Vagina (tissue), 2 donors: ENCODE data around the gene KIAA1549. TPM values are rescaled to one million over a fixed set of nuclear protein-coding genes. Genes with fewer than 3 reads are reported as not detected.

ENCODE experiments used
- DNase-seq, 2 donors: peaks; one replicate each; pipeline ENCODE4 v3.0.0-alpha.2; 2017; ENCODE audit errors: extremely low spot score in 2 of 2
- H3K27ac ChIP-seq: fragments of 200-600 bp; sonication (generic); one replicate; pipeline ENCODE4 v1.5.1; 2019
- H3K27me3 ChIP-seq: fragments of 200-600 bp; sonication (generic); one replicate; pipeline ENCODE4 v1.5.1; 2019
- H3K36me3 ChIP-seq, 2 donors: fragments of 200-600 bp; sonication (generic); one replicate each; pipeline ENCODE4 v1.5.1; 2017 to 2019
- H3K4me1 ChIP-seq: fragments of 200-600 bp; sonication (generic); one replicate; pipeline ENCODE4 v1.5.1; 2019
- H3K4me3 ChIP-seq, 2 donors: fragments of 200-600 bp; sonication (generic); 1 replicate in 1 of 2; 2 replicates in 1 of 2; pipeline ENCODE4 v1.5.1; 2016 to 2019
- H3K9me3 ChIP-seq: fragments of 200-600 bp; sonication (generic); one replicate; pipeline ENCODE4 v1.5.1; 2019
- POLR2A ChIP-seq, 2 donors: fragments of 450-650 bp; IDR thresholded peaks; one replicate each; pipeline ENCODE4 v1.6.1; 2017; ENCODE audit warnings: antibody characterized with exemption in 2 of 2, mild to moderate bottlenecking in 2 of 2, moderate library complexity in 2 of 2
- POLR2AphosphoS5 ChIP-seq, 2 donors: sonication (generic); formaldehyde crosslinking; IDR thresholded peaks; one replicate each; pipeline ENCODE4 v1.9.0; 2017; ENCODE audit warnings: antibody characterized with exemption in 2 of 2, mild to moderate bottlenecking in 2 of 2, low read depth in 1 of 2; ENCODE audit not compliant: insufficient read depth in 1 of 2
- intact Hi-C: fragments of 100-400 bp; cut with DNase I; formaldehyde crosslinking; loops from one replicate; pipeline ENCODE4 v1.15.1; 2023
- total RNA-seq: library from RNA; depleted of rRNA; stranded (reverse); fragments of >200 nt; gene quantifications from one replicate; pipeline ENCODE4 v1.2.3, GENCODE V29; 2016
- TF ChIP-seq, protein P1 (sequence below), 3 experiments: fragments of 450-650 bp in 2 of 3; fragments of 200-600 bp in 1 of 3; sonication (generic) in 1 of 3; IDR thresholded peaks; one replicate each; pipeline ENCODE4 v1.5.1; 2017 to 2019; ENCODE audit warnings: antibody characterized with exemption in 3 of 3, mild to moderate bottlenecking in 2 of 3, moderate library complexity in 2 of 3

Gene KIAA1549
- total RNA-seq, 1 donor from 2014 or later = 2.9 TPM

DNA sequence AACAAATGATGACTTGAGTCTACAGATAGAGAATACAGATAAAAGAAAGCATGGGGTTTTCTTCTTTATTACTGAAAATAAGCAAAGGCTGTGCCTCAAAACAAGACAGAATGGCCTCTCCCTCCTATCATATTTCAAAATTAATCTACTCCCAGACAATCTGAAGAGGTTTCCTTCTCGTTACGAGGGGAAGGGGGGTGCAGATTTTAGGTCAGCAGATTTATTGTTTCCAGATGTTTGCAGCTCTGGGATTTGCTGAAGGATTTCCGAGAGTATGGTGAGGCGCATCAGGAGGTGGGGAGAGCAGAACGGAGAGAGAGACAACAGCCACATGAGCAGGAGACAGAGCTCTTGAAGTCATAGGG lies 89.8 kb downstream of the KIAA1549 start:
- H3K4me1 ChIP-seq = no peaks in the 10 kb centered on the region
- H3K27ac ChIP-seq = peak overlapping the region; percentile 14
- intact Hi-C loops = no loop called here
- no peaks in the 10 kb centered on the region for H3K9me3 ChIP-seq
- TF ChIP-seq POLR2AphosphoS5 (IDR thresholded peaks at IDR 0.05; ENCODE audit: insufficient read depth in 1 of 2, low read depth in 1 of 2) (no peak), POLR2A (IDR thresholded peaks at IDR 0.05) (no peak)
- TF ChIP-seq, protein P1, sequence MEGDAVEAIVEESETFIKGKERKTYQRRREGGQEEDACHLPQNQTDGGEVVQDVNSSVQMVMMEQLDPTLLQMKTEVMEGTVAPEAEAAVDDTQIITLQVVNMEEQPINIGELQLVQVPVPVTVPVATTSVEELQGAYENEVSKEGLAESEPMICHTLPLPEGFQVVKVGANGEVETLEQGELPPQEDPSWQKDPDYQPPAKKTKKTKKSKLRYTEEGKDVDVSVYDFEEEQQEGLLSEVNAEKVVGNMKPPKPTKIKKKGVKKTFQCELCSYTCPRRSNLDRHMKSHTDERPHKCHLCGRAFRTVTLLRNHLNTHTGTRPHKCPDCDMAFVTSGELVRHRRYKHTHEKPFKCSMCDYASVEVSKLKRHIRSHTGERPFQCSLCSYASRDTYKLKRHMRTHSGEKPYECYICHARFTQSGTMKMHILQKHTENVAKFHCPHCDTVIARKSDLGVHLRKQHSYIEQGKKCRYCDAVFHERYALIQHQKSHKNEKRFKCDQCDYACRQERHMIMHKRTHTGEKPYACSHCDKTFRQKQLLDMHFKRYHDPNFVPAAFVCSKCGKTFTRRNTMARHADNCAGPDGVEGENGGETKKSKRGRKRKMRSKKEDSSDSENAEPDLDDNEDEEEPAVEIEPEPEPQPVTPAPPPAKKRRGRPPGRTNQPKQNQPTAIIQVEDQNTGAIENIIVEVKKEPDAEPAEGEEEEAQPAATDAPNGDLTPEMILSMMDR (IDR thresholded peaks at IDR 0.05) = no peak
- H3K36me3 ChIP-seq = no peaks in the 10 kb centered on the region
- DNase-seq = no peak
- no peaks in the 10 kb centered on the region for H3K27me3 ChIP-seq
- H3K4me3 ChIP-seq = peak overlapping the region in 1 of 2 donors; percentile 28

DNA sequence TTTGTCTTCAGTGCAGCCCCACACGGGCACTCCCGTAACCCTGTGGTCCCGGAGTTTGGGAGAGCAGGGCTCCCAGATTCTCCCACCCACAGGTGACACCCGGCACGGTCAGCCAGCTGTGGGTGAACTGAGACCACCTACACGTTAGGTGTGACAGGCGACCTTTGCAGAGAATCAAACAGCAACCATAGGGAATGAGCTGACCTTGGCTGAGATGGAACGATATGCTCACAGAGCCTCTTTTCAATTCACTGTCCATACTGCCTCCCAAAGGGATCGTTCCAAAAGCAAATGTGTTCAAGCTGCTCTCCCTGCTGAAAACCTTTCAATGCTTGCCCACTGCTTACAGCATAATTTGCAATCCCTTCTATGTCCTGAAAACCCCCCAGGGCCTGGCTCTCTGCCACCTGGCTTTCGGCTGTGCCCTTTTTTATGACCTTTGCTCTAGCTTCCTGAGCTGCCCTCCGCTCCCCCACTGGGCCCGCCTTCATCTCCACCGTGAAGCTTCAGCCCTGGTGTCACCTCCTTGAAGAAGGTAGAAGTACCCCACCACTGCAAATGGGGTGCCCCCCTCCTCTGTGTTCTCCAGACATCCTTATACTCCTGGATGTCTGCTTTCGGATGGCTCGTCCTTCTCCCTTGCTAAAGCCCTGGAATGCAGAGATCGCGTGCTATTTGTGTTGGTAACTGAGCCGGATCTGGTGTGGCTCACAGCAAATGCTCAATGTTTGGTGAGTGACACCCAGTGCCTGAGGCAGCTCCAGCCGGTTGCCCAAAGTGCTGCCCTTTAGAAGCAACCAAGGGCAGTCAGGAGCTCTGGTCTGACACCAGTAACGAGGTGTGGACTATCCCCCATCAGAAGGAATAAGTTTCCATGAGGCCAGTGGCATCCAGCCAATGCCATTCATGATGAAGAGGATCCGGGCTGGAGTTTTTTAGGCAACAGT lies 90.4 kb downstream of the KIAA1549 start:
- peak overlapping the region in 1 of 2 donors; percentile 28 for H3K4me3 ChIP-seq
- no peak for DNase-seq
- no peaks in the 10 kb centered on the region for H3K36me3 ChIP-seq
- TF ChIP-seq POLR2AphosphoS5 (IDR thresholded peaks at IDR 0.05; ENCODE audit: insufficient read depth in 1 of 2, low read depth in 1 of 2) (no peak), POLR2A (IDR thresholded peaks at IDR 0.05) (no peak)
- TF ChIP-seq, protein P1 (IDR thresholded peaks at IDR 0.05) = no peak
- H3K4me1 ChIP-seq = no peaks in the 10 kb centered on the region
- intact Hi-C loops = no loop called here
- no peaks in the 10 kb centered on the region for H3K27me3 ChIP-seq
- H3K27ac ChIP-seq = peak overlapping the region; percentile 14
- H3K9me3 ChIP-seq = no peaks in the 10 kb centered on the region

DNA sequence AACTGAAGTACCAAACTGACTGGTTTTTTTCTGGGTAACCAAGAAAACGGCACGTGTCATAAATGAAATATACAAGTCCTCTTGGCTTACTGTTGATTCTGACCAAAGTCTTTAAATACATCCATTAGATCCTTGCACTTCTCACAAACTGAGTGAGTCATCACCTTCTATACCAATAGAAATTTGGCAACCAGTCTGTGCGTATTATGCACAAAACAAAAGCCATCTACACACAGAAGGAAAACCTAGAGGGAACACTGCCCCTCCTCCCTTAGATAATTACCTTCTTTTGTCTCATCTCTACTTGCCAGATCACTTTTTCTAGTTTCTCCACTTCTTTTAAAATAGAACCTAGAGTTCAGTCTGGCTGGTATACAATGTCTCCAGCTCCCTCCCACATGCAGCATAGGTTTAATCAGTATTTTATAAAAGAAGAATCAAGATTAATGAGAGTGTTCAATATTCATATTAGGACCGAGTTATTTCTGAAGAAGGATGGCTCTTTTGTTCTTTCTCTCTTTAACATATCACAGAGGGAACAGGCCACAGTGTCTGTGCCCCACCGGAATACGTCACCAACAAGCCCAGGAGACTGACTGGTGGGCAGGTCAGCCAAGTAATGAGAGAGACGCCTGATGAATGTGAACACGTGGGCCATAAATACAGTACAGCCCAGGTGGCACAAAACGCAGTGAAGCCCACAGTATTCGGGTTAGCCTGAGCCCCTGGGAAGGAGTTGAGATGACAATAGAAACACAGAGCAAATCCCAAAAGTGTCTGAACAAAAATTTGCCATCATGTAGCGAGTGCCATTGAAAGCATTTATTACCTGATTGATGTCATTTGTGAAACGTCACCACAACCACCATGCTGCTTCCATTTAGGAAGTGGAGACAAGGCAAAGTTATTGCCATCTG lies 91.3 kb downstream of the KIAA1549 start:
- H3K36me3 ChIP-seq = no peaks in the 10 kb centered on the region
- H3K27ac ChIP-seq = no peak overlapping the region
- H3K4me3 ChIP-seq = no peak overlapping the region
- intact Hi-C loops = no loop called here
- H3K27me3 ChIP-seq = no peaks in the 10 kb centered on the region
- DNase-seq = no peak
- TF ChIP-seq, protein P1 (IDR thresholded peaks at IDR 0.05) = no peak
- TF ChIP-seq POLR2AphosphoS5 (IDR thresholded peaks at IDR 0.05; ENCODE audit: insufficient read depth in 1 of 2, low read depth in 1 of 2) (no peak), POLR2A (IDR thresholded peaks at IDR 0.05) (no peak)
- no peaks in the 10 kb centered on the region for H3K9me3 ChIP-seq
- H3K4me1 ChIP-seq = no peaks in the 10 kb centered on the region

DNA sequence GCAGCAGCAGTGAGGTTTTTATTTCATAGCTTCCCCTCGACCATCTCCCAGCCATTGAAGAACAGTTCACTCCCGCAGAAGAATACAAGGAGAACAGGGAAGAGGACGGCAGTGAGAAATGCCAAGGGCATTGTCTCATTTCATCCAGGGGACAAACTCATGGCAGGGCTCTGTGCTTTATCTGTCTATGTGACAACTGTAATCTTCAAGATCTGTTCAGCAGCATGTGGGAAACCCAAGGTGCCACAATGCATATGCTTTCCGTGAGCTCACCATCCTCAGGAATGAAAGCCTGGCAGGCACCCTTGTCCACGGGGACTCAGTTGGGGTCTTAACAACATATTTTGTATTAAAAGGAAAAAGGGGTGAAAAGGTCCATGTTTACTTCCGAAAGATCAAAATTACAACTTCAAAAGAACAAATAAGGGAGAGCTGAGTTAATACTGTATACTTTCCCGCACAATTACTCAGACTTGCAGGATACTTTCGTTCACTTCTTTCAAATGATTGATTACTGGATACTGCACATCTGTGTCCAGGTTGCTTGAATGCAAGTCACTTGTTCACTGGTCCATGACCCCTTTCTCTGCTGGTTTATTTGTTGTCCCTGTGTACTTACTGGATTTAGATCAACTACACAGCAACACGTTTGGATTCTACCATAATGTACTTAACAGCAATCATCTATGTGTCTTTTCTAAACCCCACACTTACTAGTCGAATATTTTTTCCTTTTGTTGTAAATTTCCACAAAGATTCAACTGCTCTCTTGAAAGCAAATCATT lies 93.1 kb downstream of the KIAA1549 start:
- H3K36me3 ChIP-seq = no peaks in the 10 kb centered on the region
- no peak overlapping the region for H3K27ac ChIP-seq
- no peaks in the 10 kb centered on the region for H3K4me1 ChIP-seq
- H3K27me3 ChIP-seq = no peaks in the 10 kb centered on the region
- TF ChIP-seq POLR2A (IDR thresholded peaks at IDR 0.05) = no peak
- no peak for TF ChIP-seq POLR2AphosphoS5 (IDR thresholded peaks at IDR 0.05; ENCODE audit: insufficient read depth in 1 of 2, low read depth in 1 of 2)
- TF ChIP-seq, protein P1 (IDR thresholded peaks at IDR 0.05) = no peak
- H3K9me3 ChIP-seq = no peaks in the 10 kb centered on the region
- DNase-seq = no peak
- H3K4me3 ChIP-seq = no peak overlapping the region
- intact Hi-C loops = no loop called here
